GM18520 (cell line): Measurements from ENCODE around the gene PDE3A.
"Not testable (repeated sequence)": the region's sequence is repeated elsewhere in the genome, so short reads cannot be mapped to it uniquely, and the experiment has no call there.

Source experiments
- ATAC-seq: cut with Tn5 transposase; IDR thresholded peaks from one replicate; pipeline ENCODE4 v1.9.1; 2021; ENCODE audit not compliant: unreplicated experiment

Gene PDE3A

GRCh38 chr12:20368114-20368650 lies at the start of gene PDE3A:
Gene PDE3A (plus strand): TSS chr12:20368537. CDS start chr12:20369285, 748 bp downstream.
- no peak for ATAC-seq

GRCh38 chr12:20319366-20319765 lies 49.0 kb upstream of the PDE3A start:
- no peak for ATAC-seq

- ATAC-seq, result no peak
These were observed 47.8 kb upstream of the PDE3A start for GRCh38 chr12:20320552-20320951.

- ATAC-seq, result not testable (repeated sequence)
These were observed 37.4 kb upstream of the PDE3A start for GRCh38 chr12:20330826-20331505.

GRCh38 chr12:20339060-20339459 lies 29.3 kb upstream of the PDE3A start:
- ATAC-seq, result no peak

GRCh38 chr12:20342111-20342510 lies 26.2 kb upstream of the PDE3A start:
- ATAC-seq, result no peak

GRCh38 chr12:20345866-20346265 lies 22.5 kb upstream of the PDE3A start:
- no peak for ATAC-seq

GRCh38 chr12:20350026-20350425 lies 18.3 kb upstream of the PDE3A start:
- no peak for ATAC-seq

- ATAC-seq, result no peak
These were observed 17.8 kb upstream of the PDE3A start for GRCh38 chr12:20350495-20350894.

- no peak for ATAC-seq
These were observed 16.9 kb upstream of the PDE3A start for GRCh38 chr12:20351406-20351805.

GRCh38 chr12:20356048-20356447 lies 12.3 kb upstream of the PDE3A start:
- no peak for ATAC-seq

- ATAC-seq, result no peak
These were observed 7.9 kb upstream of the PDE3A start for GRCh38 chr12:20360407-20360806.

- ATAC-seq, result no peak
These were observed 6.9 kb upstream of the PDE3A start for GRCh38 chr12:20361416-20361815.

- ATAC-seq, result no peak
These were observed 3.8 kb upstream of the PDE3A start for GRCh38 chr12:20364501-20364900.

- ATAC-seq, result no peak
These were observed 1.4 kb upstream of the PDE3A start for GRCh38 chr12:20366776-20367409.

GRCh38 chr12:20367583-20368113 lies 689 bp upstream of the PDE3A start:
- ATAC-seq, result no peak

GRCh38 chr12:20368651-20369304 lies 441 bp downstream of the PDE3A start:
- no peak for ATAC-seq

- ATAC-seq, result no peak
These were observed 1.1 kb downstream of the PDE3A start for GRCh38 chr12:20369305-20370013.

GRCh38 chr12:20370014-20370386 lies 1.7 kb downstream of the PDE3A start:
- no peak for ATAC-seq

GRCh38 chr12:20370866-20371519 lies 2.7 kb downstream of the PDE3A start:
- no peak for ATAC-seq
